SK-N-SH (cell line): ENCODE measurements around the gene NRDC. TPM values are rescaled to one million over a fixed set of nuclear protein-coding genes. Genes with fewer than 3 reads are reported as not detected.

ENCODE experiments used
- CTCF ChIA-PET: fragments of 300-600, 350-600 bp; formaldehyde crosslinking; extraction: SDS; loops from one replicate; lab custom pipeline; 2021; lab: Yijun Ruan, JAX
- POLR2A ChIA-PET: fragments of 350-600 bp; sonication (Branson Sonifier 250); formaldehyde crosslinking; extraction: SDS; loops from one replicate; lab custom pipeline; 2020; ENCODE audit warnings: antibody characterized with exemption, inconsistent platforms; lab: Yijun Ruan, JAX
- DNase-seq: peaks from one replicate; pipeline ENCODE4 v3.0.0; 2012
- H2AFZ ChIP-seq: fragments of 200-600 bp; sonication (generic); 2 replicates; pipeline ENCODE4 v1.8.1; 2016; ENCODE audit warnings: antibody characterized with exemption, mild to moderate bottlenecking, low read depth
- H3F3A ChIP-seq: fragments of 200-600 bp; sonication (generic); replicated peaks from 2 replicates; pipeline ENCODE3; 2016; ENCODE audit warnings: antibody characterized with exemption, mild to moderate bottlenecking; ENCODE audit not compliant: insufficient read depth
- H3K27ac ChIP-seq, 2 experiments: fragments of 200-500 bp in 1 of 2; fragments of 200-600 bp in 1 of 2; sonication (Bioruptor generic) in 1 of 2; sonication (generic), shearing (Covaris generic) in 1 of 2; 2 replicates each; pipeline versions ENCODE4 v1.5.1 to v1.6.1; 2014 to 2016; ENCODE audit warnings: low read depth in 2 of 2, inconsistent platforms in 1 of 2, low read length in 1 of 2, mild to moderate bottlenecking in 1 of 2, mixed read lengths in 1 of 2
- H3K27me3 ChIP-seq: fragments of 200-600 bp; sonication (generic), shearing (Covaris generic); 2 replicates; pipeline ENCODE4 v1.6.1; 2016; ENCODE audit warnings: mixed run types; ENCODE audit not compliant: insufficient read depth
- H3K36me3 ChIP-seq, 2 experiments: fragments of 200-500 bp in 1 of 2; fragments of 200-600 bp in 1 of 2; sonication (Bioruptor generic) in 1 of 2; sonication (generic) in 1 of 2; replicated peaks in 1 of 2; 2 replicates each; pipeline versions ENCODE3 to v1.5.1; 2014 to 2016; ENCODE audit warnings: low read length in 1 of 2, mild to moderate bottlenecking in 1 of 2; ENCODE audit not compliant: insufficient read depth in 2 of 2, control insufficient read depth in 1 of 2
- H3K4me1 ChIP-seq, 2 experiments: fragments of 200-500 bp in 1 of 2; fragments of 200-600 bp in 1 of 2; sonication (Bioruptor generic) in 1 of 2; sonication (generic), shearing (Covaris generic) in 1 of 2; 2 replicates each; pipeline versions ENCODE4 v1.5.1 to v1.6.1; 2014 to 2016; ENCODE audit warnings: low read depth in 1 of 2, low read length in 1 of 2, mixed run types in 1 of 2; ENCODE audit not compliant: insufficient read depth in 2 of 2, control insufficient read depth in 1 of 2
- H3K4me2 ChIP-seq: fragments of 200-600 bp; sonication (generic), shearing (Covaris generic); 2 replicates; pipeline ENCODE4 v1.6.1; 2017; ENCODE audit warnings: mixed run types
- H3K4me3 ChIP-seq, 2 experiments: fragments of 200-500 bp in 1 of 2; fragments of 200-600 bp in 1 of 2; sonication (Bioruptor generic) in 1 of 2; sonication (generic), shearing (Covaris generic) in 1 of 2; 2 replicates each; pipeline versions ENCODE4 v1.5.1 to v1.8.1; 2014 to 2016; ENCODE audit warnings: low read depth in 2 of 2, inconsistent platforms in 1 of 2, low read length in 1 of 2, mild to moderate bottlenecking in 1 of 2, mixed read lengths in 1 of 2, moderate library complexity in 1 of 2
- H3K79me2 ChIP-seq: fragments of 200-600 bp; sonication (generic); 2 replicates; pipeline ENCODE4 v1.8.1; 2017; ENCODE audit warnings: mild to moderate bottlenecking; ENCODE audit not compliant: insufficient read depth
- H3K9ac ChIP-seq: fragments of 200-600 bp; sonication (generic); 2 replicates; pipeline ENCODE4 v1.6.1; 2017; ENCODE audit warnings: mixed run types
- H3K9me2 ChIP-seq: fragments of 200-600 bp; sonication (generic); 2 replicates; pipeline ENCODE4 v1.6.1; 2017; ENCODE audit warnings: mixed run types
- H3K9me3 ChIP-seq: fragments of 200-600 bp; sonication (generic); 2 replicates; pipeline ENCODE4 v1.6.1; 2017; ENCODE audit warnings: mixed run types, mild to moderate bottlenecking, moderate library complexity
- H4K20me1 ChIP-seq: fragments of 200-600 bp; sonication (generic); 2 replicates; pipeline ENCODE4 v1.6.1; 2017; ENCODE audit warnings: mild to moderate bottlenecking, mixed run types; ENCODE audit not compliant: insufficient read depth
- CTCF ChIP-seq: fragments of 200-600 bp; sonication (generic); IDR thresholded peaks from 2 replicates; pipeline ENCODE4 v1.6.1; 2017; ENCODE audit warnings: antibody characterized with exemption, mild to moderate bottlenecking, moderate library complexity
- EZH2phosphoT487 ChIP-seq: fragments of 200-600 bp; sonication (generic); IDR thresholded peaks from 2 replicates; pipeline ENCODE4 v1.6.1; 2017; ENCODE audit warnings: low read depth, mixed run types, mild to moderate bottlenecking, antibody characterized with exemption, moderate library complexity, borderline replicate concordance
- GABPA ChIP-seq: IDR thresholded peaks from 2 replicates; pipeline ENCODE4 v1.4.0; 2012; ENCODE audit warnings: low read depth, mild to moderate bottlenecking
- JUND ChIP-seq: IDR thresholded peaks from 2 replicates; pipeline ENCODE4 v1.4.0; 2012
- MXI1 ChIP-seq: IDR thresholded peaks from 2 replicates; pipeline ENCODE4 v1.6.1; 2012; ENCODE audit warnings: mild to moderate bottlenecking, low read depth, low read length, improper control_type of control experiment
- NFIC ChIP-seq: IDR thresholded peaks from 2 replicates; pipeline ENCODE4 v1.4.0; 2012; ENCODE audit warnings: borderline replicate concordance
- NRF1 ChIP-seq: IDR thresholded peaks from 2 replicates; pipeline ENCODE4 v1.6.1; 2012; ENCODE audit warnings: low read depth, mild to moderate bottlenecking, low read length
- RCOR1 ChIP-seq: fragments of 150-350 bp; IDR thresholded peaks from 2 replicates; pipeline ENCODE4 v1.6.1; 2017; ENCODE audit warnings: antibody characterized with exemption, low read length
- REST ChIP-seq: IDR thresholded peaks from 2 replicates; pipeline ENCODE4 v1.6.1; 2012; ENCODE audit warnings: mild to moderate bottlenecking, low read depth, low read length, moderate library complexity
- RFX5 ChIP-seq: IDR thresholded peaks from 2 replicates; pipeline ENCODE4 v1.6.1; 2012; ENCODE audit warnings: mild to moderate bottlenecking, improper control_type of control experiment, low read length
- RXRA ChIP-seq: IDR thresholded peaks from 2 replicates; pipeline ENCODE4 v1.4.0; 2012; ENCODE audit warnings: low read depth, mild to moderate bottlenecking, borderline replicate concordance
- USF1 ChIP-seq: IDR thresholded peaks from 2 replicates; pipeline ENCODE4 v1.4.0; 2012; ENCODE audit warnings: low read depth, borderline replicate concordance
- USF2 ChIP-seq: fragments of 150-350 bp; IDR thresholded peaks from 2 replicates; pipeline ENCODE4 v1.6.1; 2017; ENCODE audit warnings: antibody characterized with exemption, low read length, low read depth, borderline replicate concordance
- WGBS: methylation state at CpG from one replicate; pipeline ENCODE4 v1.1.6; 2017; ENCODE audit warnings: low lambda C conversion rate; 5-methylcytosine and 5-hydroxymethylcytosine counted together
- polyA plus RNA-seq, 3 experiments: library from polyadenylated mRNA; depleted of rRNA; stranded (reverse); fragments of >200 nt; gene quantifications; 2 replicates each; pipeline ENCODE4 v1.2.3, GENCODE V29; 2012

NRDC gene
- polyA plus RNA-seq, 1 of the 3 experiments (the other 2 are of a cell fraction): 84.8 TPM

- TF ChIP-seq MXI1 (no peak), RCOR1 (no peak)
These were observed 21.8 kb downstream of the NRDC start (continued) for GRCh38 chr1:51856745-51857144.

GRCh38 chr1:51855624-51856023, 22.9 kb downstream of the NRDC start:
- TF ChIP-seq GABPA: no peak
- no peak for TF ChIP-seq REST
- no peak for TF ChIP-seq NFIC
- TF ChIP-seq USF1: no peak
- TF ChIP-seq NRF1: no peak
- TF ChIP-seq CTCF: no peak
- TF ChIP-seq USF2: no peak
- TF ChIP-seq JUND: no peak
- TF ChIP-seq RXRA: no peak
- TF ChIP-seq EZH2phosphoT487: no peak
- TF ChIP-seq RFX5: no peak
- TF ChIP-seq, all 33 proteins: peak for 0

More at GRCh38 chr1:51855624-51856023, 22.9 kb downstream of the NRDC start:
- Histone ChIP-seq H3K4me2 (no peak overlapping the region), H3K27me3 (no peaks in the 10 kb centered on the region), H3K79me2 (peaks cover 92% of the 10 kb centered on the region), H3K27ac (no peak overlapping the region), H3K9ac (no peak overlapping the region), H3K9me2 (no peaks in the 10 kb centered on the region), H3K4me3 (no peak overlapping the region), H3K9me3 (no peaks in the 10 kb centered on the region), H3F3A (peaks cover 11% of the 10 kb centered on the region), H2AFZ (no peak overlapping the region), H3K4me1 (peaks cover 8 to 14% of the 10 kb centered on the region in 2 experiments; a peak in 3 of 4 replicates), H4K20me1 (peaks cover 11% of the 10 kb centered on the region; the same call in 1 of the 2 replicates), H3K36me3 (peaks cover 11 to 22% of the 10 kb centered on the region in 2 experiments)
- WGBS: 95% methylated on average over 3 of the region's 3 CpGs
- POLR2A ChIA-PET: no interaction called here
- CTCF ChIA-PET: interaction anchor here (1.0 kb wide), 1 partner anchor 31 kb away, joined by 3 read pairs; no protein-coding TSS in a partner anchor
- no peak for DNase-seq
